Vagina (tissue), 2 donors: Measurements from ENCODE around the gene NXPH1.

ENCODE experiments used
- POLR2A ChIP-seq, 2 donors: fragments of 450-650 bp; IDR thresholded peaks; one replicate each; pipeline ENCODE4 v1.6.1; 2017; ENCODE audit warnings: antibody characterized with exemption in 2 of 2, mild to moderate bottlenecking in 2 of 2, moderate library complexity in 2 of 2
- TF ChIP-seq, protein P1 (sequence below), 3 experiments: fragments of 450-650 bp in 2 of 3; fragments of 200-600 bp in 1 of 3; sonication (generic) in 1 of 3; IDR thresholded peaks; one replicate each; pipeline ENCODE4 v1.5.1; 2017 to 2019; ENCODE audit warnings: antibody characterized with exemption in 3 of 3, mild to moderate bottlenecking in 2 of 3, moderate library complexity in 2 of 3

DNA sequence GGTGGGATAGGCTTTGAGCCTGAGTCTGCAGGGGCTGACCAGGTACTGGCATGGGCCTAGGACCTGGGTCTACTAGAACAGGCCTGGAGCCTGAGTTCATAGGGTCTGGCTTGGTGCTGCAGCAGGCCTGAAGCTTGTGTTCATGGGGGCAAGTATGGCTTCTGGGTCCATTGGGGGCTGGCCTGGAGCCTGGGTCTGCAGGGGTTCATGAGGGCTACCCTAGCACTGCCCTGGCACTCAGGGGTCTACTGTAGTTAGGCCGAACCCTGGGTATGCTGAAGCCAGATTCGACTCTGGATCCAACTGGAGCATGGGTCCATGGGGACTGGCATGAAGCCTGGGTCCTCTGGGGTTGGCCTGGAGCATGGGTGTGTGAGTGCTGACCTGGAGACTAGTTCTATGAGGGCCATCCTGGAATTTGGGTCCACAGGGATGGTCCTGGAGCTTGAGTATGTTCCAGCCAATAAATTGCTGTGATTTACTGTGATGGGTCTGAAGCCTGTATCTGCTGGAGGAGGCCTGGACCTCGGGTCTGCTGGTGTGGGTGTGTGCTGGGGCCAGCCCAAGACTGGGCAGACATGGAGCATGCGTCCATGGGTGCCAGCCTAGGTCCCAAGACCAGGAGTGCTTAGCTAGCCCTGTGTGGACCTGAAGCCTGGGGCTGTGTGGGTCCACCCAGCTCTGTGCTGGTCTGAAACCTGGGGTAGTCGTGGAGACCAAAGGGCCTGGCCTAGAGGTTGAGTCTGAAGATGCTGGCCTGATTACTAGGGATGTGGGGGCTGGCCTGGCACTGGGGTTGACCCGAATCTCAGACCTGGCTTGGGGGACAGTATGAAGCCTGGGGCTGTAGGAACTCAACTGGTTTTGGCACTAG, 235.5 kb downstream of the NXPH1 start:
- TF ChIP-seq, protein P1, sequence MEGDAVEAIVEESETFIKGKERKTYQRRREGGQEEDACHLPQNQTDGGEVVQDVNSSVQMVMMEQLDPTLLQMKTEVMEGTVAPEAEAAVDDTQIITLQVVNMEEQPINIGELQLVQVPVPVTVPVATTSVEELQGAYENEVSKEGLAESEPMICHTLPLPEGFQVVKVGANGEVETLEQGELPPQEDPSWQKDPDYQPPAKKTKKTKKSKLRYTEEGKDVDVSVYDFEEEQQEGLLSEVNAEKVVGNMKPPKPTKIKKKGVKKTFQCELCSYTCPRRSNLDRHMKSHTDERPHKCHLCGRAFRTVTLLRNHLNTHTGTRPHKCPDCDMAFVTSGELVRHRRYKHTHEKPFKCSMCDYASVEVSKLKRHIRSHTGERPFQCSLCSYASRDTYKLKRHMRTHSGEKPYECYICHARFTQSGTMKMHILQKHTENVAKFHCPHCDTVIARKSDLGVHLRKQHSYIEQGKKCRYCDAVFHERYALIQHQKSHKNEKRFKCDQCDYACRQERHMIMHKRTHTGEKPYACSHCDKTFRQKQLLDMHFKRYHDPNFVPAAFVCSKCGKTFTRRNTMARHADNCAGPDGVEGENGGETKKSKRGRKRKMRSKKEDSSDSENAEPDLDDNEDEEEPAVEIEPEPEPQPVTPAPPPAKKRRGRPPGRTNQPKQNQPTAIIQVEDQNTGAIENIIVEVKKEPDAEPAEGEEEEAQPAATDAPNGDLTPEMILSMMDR (IDR thresholded peaks at IDR 0.05), result no peak
- no peak for TF ChIP-seq POLR2A (IDR thresholded peaks at IDR 0.05)
